Trophoblast cell (in vitro differentiated cells and primary cell): ENCODE data around the gene RBBP6. TPM values are rescaled to one million over a fixed set of nuclear protein-coding genes. Genes with fewer than 3 reads are reported as not detected.

Source experiments
- DNase-seq, 2 donors: peaks; one replicate each; pipeline ENCODE4 v3.0.0-alpha.2; 2016
- H2AFZ ChIP-seq: 2 replicates; pipeline ENCODE4 v1.6.1; 2013; ENCODE audit warnings: low read length, moderate library complexity, mild to moderate bottlenecking; ENCODE audit not compliant: insufficient read depth, poor library complexity
- H2AK5ac ChIP-seq: 2 replicates; pipeline ENCODE4 v1.6.1; 2013; ENCODE audit warnings: mild to moderate bottlenecking, low read length
- H2BK120ac ChIP-seq: 2 replicates; pipeline ENCODE4 v1.6.1; 2013; ENCODE audit warnings: low read length, mild to moderate bottlenecking, moderate library complexity; ENCODE audit not compliant: insufficient read depth, poor library complexity
- H2BK12ac ChIP-seq: 2 replicates; pipeline ENCODE4 v1.6.1; 2013; ENCODE audit warnings: mild to moderate bottlenecking, low read length, moderate library complexity
- H2BK5ac ChIP-seq: 2 replicates; pipeline ENCODE4 v1.6.1; 2013; ENCODE audit warnings: low read length, low read depth, moderate library complexity, mild to moderate bottlenecking; ENCODE audit not compliant: poor library complexity
- H3K14ac ChIP-seq: 2 replicates; pipeline ENCODE4 v1.6.1; 2013; ENCODE audit warnings: mild to moderate bottlenecking, low read length
- H3K18ac ChIP-seq: 2 replicates; pipeline ENCODE4 v1.6.1; 2013; ENCODE audit warnings: mild to moderate bottlenecking, low read length
- H3K23ac ChIP-seq: 2 replicates; pipeline ENCODE4 v1.6.1; 2013; ENCODE audit warnings: low read length
- H3K27ac ChIP-seq: 2 replicates; pipeline ENCODE4 v1.5.1; 2013; ENCODE audit warnings: low read depth, mild to moderate bottlenecking, inconsistent platforms, low read length, moderate library complexity
- H3K27me3 ChIP-seq: 2 replicates; pipeline ENCODE4 v1.6.1; 2013; ENCODE audit warnings: inconsistent platforms, mild to moderate bottlenecking, low read length, moderate library complexity; ENCODE audit not compliant: insufficient read depth
- H3K36me3 ChIP-seq, 2 experiments: 1 replicate in 1 of 2; 2 replicates in 1 of 2; pipeline ENCODE4 v1.6.1; 2013; ENCODE audit warnings: low read length in 2 of 2, mild to moderate bottlenecking in 2 of 2, moderate library complexity in 1 of 2; ENCODE audit not compliant: insufficient read depth in 2 of 2, control insufficient read depth in 1 of 2
- H3K4ac ChIP-seq: 2 replicates; pipeline ENCODE4 v1.6.1; 2013; ENCODE audit warnings: low read depth, mild to moderate bottlenecking, low read length, moderate library complexity
- H3K4me1 ChIP-seq, 2 experiments: 1 replicate in 1 of 2; 2 replicates in 1 of 2; pipeline ENCODE4 v1.6.1; 2013; ENCODE audit warnings: low read length in 2 of 2, mild to moderate bottlenecking in 2 of 2, moderate library complexity in 1 of 2; ENCODE audit not compliant: insufficient read depth in 2 of 2, control insufficient read depth in 1 of 2
- H3K4me2 ChIP-seq: 2 replicates; pipeline ENCODE4 v1.6.1; 2013; ENCODE audit warnings: inconsistent platforms, mild to moderate bottlenecking, low read length, moderate library complexity
- H3K4me3 ChIP-seq: 2 replicates; pipeline ENCODE4 v1.5.1; 2013; ENCODE audit warnings: mild to moderate bottlenecking, low read depth, low read length, inconsistent platforms
- H3K79me1 ChIP-seq: one replicate; pipeline ENCODE4 v1.6.1; 2013; ENCODE audit warnings: low read length
- H3K79me2 ChIP-seq: 2 replicates; pipeline ENCODE4 v1.6.1; 2013; ENCODE audit warnings: low read length, mild to moderate bottlenecking; ENCODE audit not compliant: control insufficient read depth, insufficient read depth, poor library complexity
- H3K9ac ChIP-seq: 2 replicates; pipeline ENCODE4 v1.6.1; 2013; ENCODE audit warnings: mild to moderate bottlenecking, low read length
- H3K9me3 ChIP-seq: 2 replicates; pipeline ENCODE4 v1.6.1; 2013; ENCODE audit warnings: low read depth, mild to moderate bottlenecking, control low read depth, inconsistent platforms, low read length; ENCODE audit not compliant: insufficient read depth
- H4K12ac ChIP-seq: 2 replicates; pipeline ENCODE4 v1.6.1; 2013; ENCODE audit warnings: low read depth, mild to moderate bottlenecking, low read length, moderate library complexity
- H4K8ac ChIP-seq: 2 replicates; pipeline ENCODE4 v1.6.1; 2013; ENCODE audit warnings: low read depth, mild to moderate bottlenecking, low read length, moderate library complexity
- H4K91ac ChIP-seq: one replicate; pipeline ENCODE4 v1.6.1; 2013; ENCODE audit warnings: low read depth, mild to moderate bottlenecking, low read length, moderate library complexity
- WGBS: extraction: QIAGEN DNeasy Blood & Tissue Kit; methylation state at CpG from one replicate; pipeline ENCODE4 v1.1.7; 2013; ENCODE audit warnings: missing lambda C conversion rate; ENCODE audit not compliant: insufficient read length, insufficient coverage; ENCODE audit errors: extremely low coverage; 5-methylcytosine and 5-hydroxymethylcytosine counted together
- polyA plus RNA-seq: library from polyadenylated mRNA; stranded (reverse); fragments of 200-250 nt; gene quantifications from 2 replicates; pipeline ENCODE4 v1.2.3, GENCODE V29; 2013

RBBP6 gene, protein sequence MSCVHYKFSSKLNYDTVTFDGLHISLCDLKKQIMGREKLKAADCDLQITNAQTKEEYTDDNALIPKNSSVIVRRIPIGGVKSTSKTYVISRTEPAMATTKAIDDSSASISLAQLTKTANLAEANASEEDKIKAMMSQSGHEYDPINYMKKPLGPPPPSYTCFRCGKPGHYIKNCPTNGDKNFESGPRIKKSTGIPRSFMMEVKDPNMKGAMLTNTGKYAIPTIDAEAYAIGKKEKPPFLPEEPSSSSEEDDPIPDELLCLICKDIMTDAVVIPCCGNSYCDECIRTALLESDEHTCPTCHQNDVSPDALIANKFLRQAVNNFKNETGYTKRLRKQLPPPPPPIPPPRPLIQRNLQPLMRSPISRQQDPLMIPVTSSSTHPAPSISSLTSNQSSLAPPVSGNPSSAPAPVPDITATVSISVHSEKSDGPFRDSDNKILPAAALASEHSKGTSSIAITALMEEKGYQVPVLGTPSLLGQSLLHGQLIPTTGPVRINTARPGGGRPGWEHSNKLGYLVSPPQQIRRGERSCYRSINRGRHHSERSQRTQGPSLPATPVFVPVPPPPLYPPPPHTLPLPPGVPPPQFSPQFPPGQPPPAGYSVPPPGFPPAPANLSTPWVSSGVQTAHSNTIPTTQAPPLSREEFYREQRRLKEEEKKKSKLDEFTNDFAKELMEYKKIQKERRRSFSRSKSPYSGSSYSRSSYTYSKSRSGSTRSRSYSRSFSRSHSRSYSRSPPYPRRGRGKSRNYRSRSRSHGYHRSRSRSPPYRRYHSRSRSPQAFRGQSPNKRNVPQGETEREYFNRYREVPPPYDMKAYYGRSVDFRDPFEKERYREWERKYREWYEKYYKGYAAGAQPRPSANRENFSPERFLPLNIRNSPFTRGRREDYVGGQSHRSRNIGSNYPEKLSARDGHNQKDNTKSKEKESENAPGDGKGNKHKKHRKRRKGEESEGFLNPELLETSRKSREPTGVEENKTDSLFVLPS (N-terminal part only)
- polyA plus RNA-seq, result 92.6 and 98.2 TPM in 2 replicates

- Histone ChIP-seq H3K27ac (peak within 1 kb of the TSS; percentile 99), H3K79me2 (peaks cover 22% of the 10 kb centered on the region), H3K79me1 (peaks cover 14% of the 10 kb centered on the region), H4K8ac (peak within 1 kb of the TSS; percentile 81), H3K4me2 (peak within 1 kb of the TSS; percentile 84), H3K9ac (peak within 1 kb of the TSS; percentile 98), H3K4me1 (peaks cover 2 to 3% of the 10 kb centered on the region in 2 experiments), H2BK5ac (peak within 1 kb of the TSS; percentile 84), H2AFZ (peak within 1 kb of the TSS; percentile 96), H3K9me3 (no peaks in the 10 kb centered on the region), H2AK5ac (peak within 1 kb of the TSS; percentile 70), H3K18ac (peak within 1 kb of the TSS; percentile 94), H3K36me3 (peaks cover 0 to 3% of the 10 kb centered on the region in 2 experiments), H4K91ac (peak within 1 kb of the TSS; percentile 91), H3K27me3 (no peaks in the 10 kb centered on the region), H2BK12ac (peak within 1 kb of the TSS; percentile 16), H3K4ac (peak within 1 kb of the TSS; percentile 100), H3K23ac (no peak within 1 kb of the TSS), H3K4me3 (peak within 1 kb of the TSS; percentile 90), H4K12ac (peak within 1 kb of the TSS; percentile 87), H2BK120ac (peak within 1 kb of the TSS; percentile 77), H3K14ac (peak within 1 kb of the TSS; percentile 98)
- peak; percentile 98 to 99 for DNase-seq
- WGBS, result no CpG with 5 or more reads among the region's 68 CpGs
These were observed at the start of gene RBBP6 for GRCh38 chr16:24539295-24539849. RBBP6 (plus strand) TSS chr16:24539566; CDS start chr16:24540627, 1,061 bp downstream.

DNA sequence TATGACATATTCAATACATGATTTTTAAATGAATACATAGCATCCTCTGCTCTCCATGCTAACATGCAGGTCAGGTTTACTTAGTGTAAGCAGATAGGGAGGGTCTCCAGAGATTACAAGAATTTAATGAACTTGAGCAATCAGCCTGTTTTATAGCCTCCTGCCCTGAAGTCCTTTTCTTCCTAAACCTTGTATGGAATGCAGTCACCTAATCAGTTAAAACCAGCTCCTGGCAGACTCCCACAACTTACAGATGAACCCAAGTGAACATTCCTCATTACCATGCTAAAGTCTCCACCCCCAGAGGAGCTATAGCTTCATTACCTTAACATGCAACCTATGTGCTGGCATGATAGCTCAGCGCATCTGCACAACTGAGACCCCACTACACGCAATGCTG is 48.5 kb upstream of the RBBP6 start:
- Histone ChIP-seq H3K9me3 (peaks cover 1% of the 10 kb centered on the region), H3K27me3 (no peaks in the 10 kb centered on the region), H2BK5ac (no peak overlapping the region), H3K23ac (no peak overlapping the region), H3K4me1 (no peaks in the 10 kb centered on the region), H4K8ac (no peak overlapping the region), H2BK120ac (no peak overlapping the region), H3K4ac (no peak overlapping the region), H3K27ac (no peak overlapping the region), H3K36me3 (no peaks in the 10 kb centered on the region), H3K9ac (no peak overlapping the region), H3K79me2 (no peaks in the 10 kb centered on the region), H2AFZ (no peak overlapping the region), H3K4me2 (no peak overlapping the region), H2BK12ac (no peak overlapping the region), H3K4me3 (no peak overlapping the region), H3K14ac (no peak overlapping the region), H4K12ac (no peak overlapping the region), H3K18ac (no peak overlapping the region), H3K79me1 (no peaks in the 10 kb centered on the region), H4K91ac (no peak overlapping the region), H2AK5ac (no peak overlapping the region)
- no CpG with 5 or more reads among the region's 2 CpGs for WGBS
- no peak for DNase-seq

- H3K4me3 ChIP-seq, result no peak overlapping the region
- no peak overlapping the region for H4K8ac ChIP-seq
- peaks cover 1% of the 10 kb centered on the region for H3K9me3 ChIP-seq
- no peak overlapping the region for H2AK5ac ChIP-seq
- no peak overlapping the region for H2BK120ac ChIP-seq
- no peak overlapping the region for H3K9ac ChIP-seq
- H2AFZ ChIP-seq, result no peak overlapping the region
- H3K27me3 ChIP-seq, result no peaks in the 10 kb centered on the region
- no peaks in the 10 kb centered on the region for H3K79me1 ChIP-seq
- no peak overlapping the region for H4K12ac ChIP-seq
- peak; percentile 28 to 58 for DNase-seq
- H3K4me1 ChIP-seq, result no peaks in the 10 kb centered on the region
- no peak overlapping the region for H4K91ac ChIP-seq
- no peak overlapping the region for H3K27ac ChIP-seq
- no peak overlapping the region for H3K4ac ChIP-seq
- H3K79me2 ChIP-seq, result no peaks in the 10 kb centered on the region
- H3K18ac ChIP-seq, result no peak overlapping the region
- no peak overlapping the region for H3K23ac ChIP-seq
- WGBS, result no CpG with 5 or more reads among the region's 2 CpGs
- no peak overlapping the region for H2BK12ac ChIP-seq
- H3K14ac ChIP-seq, result no peak overlapping the region
- H2BK5ac ChIP-seq, result no peak overlapping the region
- H3K36me3 ChIP-seq, result no peaks in the 10 kb centered on the region
- no peak overlapping the region for H3K4me2 ChIP-seq
These were observed 47.6 kb upstream of the RBBP6 start for GRCh38 chr16:24491731-24492130.

- H3K23ac ChIP-seq, result no peak overlapping the region
- no peak overlapping the region for H2AFZ ChIP-seq
- H4K8ac ChIP-seq, result no peak overlapping the region
- H3K79me2 ChIP-seq, result no peaks in the 10 kb centered on the region
- H3K27ac ChIP-seq, result no peak overlapping the region
- WGBS, result no CpG with 5 or more reads among the region's 7 CpGs
- no peak overlapping the region for H2BK120ac ChIP-seq
- H2BK12ac ChIP-seq, result no peak overlapping the region
- no peak overlapping the region for H3K4me3 ChIP-seq
- H3K9me3 ChIP-seq, result no peaks in the 10 kb centered on the region
- no peak overlapping the region for H3K4me2 ChIP-seq
- no peaks in the 10 kb centered on the region for H3K4me1 ChIP-seq
- H3K79me1 ChIP-seq, result no peaks in the 10 kb centered on the region
- H2AK5ac ChIP-seq, result no peak overlapping the region
- no peaks in the 10 kb centered on the region for H3K27me3 ChIP-seq
- no peak overlapping the region for H3K9ac ChIP-seq
- no peaks in the 10 kb centered on the region for H3K36me3 ChIP-seq
- peak; percentile 58 to 74 for DNase-seq
- H4K91ac ChIP-seq, result no peak overlapping the region
- H3K18ac ChIP-seq, result no peak overlapping the region
- H2BK5ac ChIP-seq, result no peak overlapping the region
- no peak overlapping the region for H3K14ac ChIP-seq
- H3K4ac ChIP-seq, result no peak overlapping the region
- H4K12ac ChIP-seq, result no peak overlapping the region
These were observed 45.5 kb upstream of the RBBP6 start for GRCh38 chr16:24493821-24494220.
